Brain microvascular endothelial cell (primary cell): ENCODE data around the gene CRYBG3.

Experiments used
- DNase-seq: peaks from one replicate; pipeline ENCODE4 v3.0.0-alpha.2; 2020
- H3K27ac ChIP-seq: fragments of 250-450 bp; sonication (Bioruptor Pico); 2 replicates; pipeline ENCODE4 v1.5.1; 2020; ENCODE audit warnings: mild to moderate bottlenecking, moderate library complexity
- H3K27me3 ChIP-seq: fragments of 250-450 bp; sonication (Bioruptor Pico); replicated peaks from 2 replicates; pipeline ENCODE4 v1.5.1; 2020; ENCODE audit warnings: mild to moderate bottlenecking
- H3K36me3 ChIP-seq: fragments of 250-450 bp; sonication (Bioruptor Pico); replicated peaks from 2 replicates; pipeline ENCODE4 v1.5.1; 2020; ENCODE audit warnings: mild to moderate bottlenecking
- H3K4me3 ChIP-seq: 2 replicates; pipeline ENCODE4 v1.5.1; 2011; ENCODE audit warnings: low read depth, mild to moderate bottlenecking, control low read depth, low read length, moderate library complexity
- in situ Hi-C: cut with HindIII; loops from 2 replicates; pipeline ENCODE4 v1.10.0; 2017; ENCODE audit warnings: low sequenced_read_pairs, low pct_ligation_motif_present
- TF ChIP-seq, protein P1 (sequence below): IDR thresholded peaks from 2 replicates; pipeline ENCODE4 v1.5.1; 2011; ENCODE audit warnings: low read depth, mild to moderate bottlenecking, moderate library complexity, low read length, control low read depth, inconsistent platforms; ENCODE audit errors: missing control alignments

Gene CRYBG3

DNA sequence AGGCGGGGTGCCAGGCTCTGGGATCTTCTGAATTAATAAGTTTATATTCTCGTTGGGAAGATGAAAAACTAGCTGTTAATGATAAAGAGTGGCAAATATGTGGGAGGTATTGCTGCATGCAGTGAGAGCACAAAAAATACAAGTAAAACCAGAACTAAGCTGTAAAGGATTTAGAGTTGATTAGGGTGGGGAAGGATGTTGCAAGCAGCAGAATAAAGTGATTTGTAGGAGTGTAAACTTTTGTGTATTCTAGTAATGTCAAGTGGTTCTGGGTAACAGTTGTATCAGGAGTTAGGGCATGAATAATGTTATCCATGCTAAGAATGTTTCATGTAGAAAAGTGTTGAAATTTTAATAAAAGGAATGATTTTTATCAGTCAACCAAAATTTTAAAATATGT, 18.1 kb downstream of the CRYBG3 start:
- H3K27ac ChIP-seq: no peak overlapping the region
- DNase-seq: no peak
- in situ Hi-C loops: no loop called here
- no peak overlapping the region for H3K4me3 ChIP-seq
- H3K36me3 ChIP-seq: no peaks in the 10 kb centered on the region
- no peaks in the 10 kb centered on the region for H3K27me3 ChIP-seq
- TF ChIP-seq, protein P1, sequence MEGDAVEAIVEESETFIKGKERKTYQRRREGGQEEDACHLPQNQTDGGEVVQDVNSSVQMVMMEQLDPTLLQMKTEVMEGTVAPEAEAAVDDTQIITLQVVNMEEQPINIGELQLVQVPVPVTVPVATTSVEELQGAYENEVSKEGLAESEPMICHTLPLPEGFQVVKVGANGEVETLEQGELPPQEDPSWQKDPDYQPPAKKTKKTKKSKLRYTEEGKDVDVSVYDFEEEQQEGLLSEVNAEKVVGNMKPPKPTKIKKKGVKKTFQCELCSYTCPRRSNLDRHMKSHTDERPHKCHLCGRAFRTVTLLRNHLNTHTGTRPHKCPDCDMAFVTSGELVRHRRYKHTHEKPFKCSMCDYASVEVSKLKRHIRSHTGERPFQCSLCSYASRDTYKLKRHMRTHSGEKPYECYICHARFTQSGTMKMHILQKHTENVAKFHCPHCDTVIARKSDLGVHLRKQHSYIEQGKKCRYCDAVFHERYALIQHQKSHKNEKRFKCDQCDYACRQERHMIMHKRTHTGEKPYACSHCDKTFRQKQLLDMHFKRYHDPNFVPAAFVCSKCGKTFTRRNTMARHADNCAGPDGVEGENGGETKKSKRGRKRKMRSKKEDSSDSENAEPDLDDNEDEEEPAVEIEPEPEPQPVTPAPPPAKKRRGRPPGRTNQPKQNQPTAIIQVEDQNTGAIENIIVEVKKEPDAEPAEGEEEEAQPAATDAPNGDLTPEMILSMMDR: no peak

DNA sequence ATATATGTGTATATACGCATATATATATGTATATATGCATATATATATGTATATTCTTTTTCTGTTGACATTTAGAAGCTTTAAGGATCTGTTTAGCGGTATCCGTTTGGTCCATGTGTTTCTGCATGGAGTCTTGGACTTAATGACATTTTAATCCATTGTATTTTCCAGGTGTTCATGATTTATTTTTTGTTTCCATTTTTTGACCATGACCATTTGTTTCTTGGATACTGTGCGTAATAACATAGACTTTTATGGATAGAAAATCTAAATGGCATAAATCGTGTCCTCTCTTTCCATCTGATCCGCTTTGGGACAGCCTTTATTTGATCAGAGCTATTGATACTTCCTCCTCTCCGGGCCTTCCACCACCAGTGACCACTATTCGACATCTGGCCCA, 19.5 kb downstream of the CRYBG3 start:
- no peak for DNase-seq
- in situ Hi-C loops: no loop called here
- no peaks in the 10 kb centered on the region for H3K27me3 ChIP-seq
- no peak overlapping the region for H3K4me3 ChIP-seq
- H3K27ac ChIP-seq: no peak overlapping the region
- TF ChIP-seq, protein P1: no peak
- H3K36me3 ChIP-seq: no peaks in the 10 kb centered on the region

DNA sequence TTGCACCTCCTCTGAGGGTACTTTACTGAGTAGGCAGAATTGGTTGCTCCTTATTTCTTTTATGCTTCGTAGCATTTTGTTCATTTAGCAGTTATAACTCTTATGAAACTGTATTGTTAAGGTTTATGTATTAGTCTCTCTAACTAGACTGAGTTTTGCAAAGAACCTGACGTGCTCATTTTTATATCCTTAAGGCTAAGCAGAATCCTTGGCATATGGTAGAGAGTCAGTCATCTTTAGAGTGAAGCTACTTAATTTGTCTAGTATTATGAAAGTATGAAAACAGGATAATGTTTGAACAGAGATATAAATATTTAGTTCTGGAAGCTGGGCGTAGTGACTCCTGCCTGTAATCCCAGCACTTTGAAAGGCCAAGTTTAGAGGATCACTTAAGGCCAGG, 20.1 kb downstream of the CRYBG3 start:
- no peak overlapping the region for H3K27ac ChIP-seq
- in situ Hi-C loops: no loop called here
- TF ChIP-seq, protein P1: no peak
- no peaks in the 10 kb centered on the region for H3K36me3 ChIP-seq
- DNase-seq: no peak
- H3K4me3 ChIP-seq: no peak overlapping the region
- no peaks in the 10 kb centered on the region for H3K27me3 ChIP-seq

DNA sequence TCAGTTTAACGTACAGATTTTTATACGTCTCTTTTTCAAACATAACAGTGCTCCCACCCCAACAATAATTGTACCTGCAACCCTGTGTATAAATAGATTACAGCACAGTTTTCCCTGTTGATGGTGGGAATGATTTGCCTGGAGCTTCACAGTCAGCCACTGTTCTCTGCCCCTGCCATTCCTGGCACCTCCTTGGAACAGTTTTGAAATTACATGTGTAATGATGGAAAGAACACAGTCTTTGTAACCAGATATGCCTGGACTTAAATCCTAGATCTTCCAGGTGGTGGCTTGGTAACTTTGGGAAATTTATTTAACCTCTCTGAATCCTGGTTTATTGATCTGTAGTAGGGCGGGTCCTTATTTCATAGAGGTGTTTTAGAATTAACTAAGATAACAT, 27.0 kb downstream of the CRYBG3 start:
- no peaks in the 10 kb centered on the region for H3K36me3 ChIP-seq
- H3K27me3 ChIP-seq: no peaks in the 10 kb centered on the region
- in situ Hi-C loops: no loop called here
- TF ChIP-seq, protein P1: no peak
- H3K4me3 ChIP-seq: no peak overlapping the region
- DNase-seq: no peak
- H3K27ac ChIP-seq: no peak overlapping the region

DNA sequence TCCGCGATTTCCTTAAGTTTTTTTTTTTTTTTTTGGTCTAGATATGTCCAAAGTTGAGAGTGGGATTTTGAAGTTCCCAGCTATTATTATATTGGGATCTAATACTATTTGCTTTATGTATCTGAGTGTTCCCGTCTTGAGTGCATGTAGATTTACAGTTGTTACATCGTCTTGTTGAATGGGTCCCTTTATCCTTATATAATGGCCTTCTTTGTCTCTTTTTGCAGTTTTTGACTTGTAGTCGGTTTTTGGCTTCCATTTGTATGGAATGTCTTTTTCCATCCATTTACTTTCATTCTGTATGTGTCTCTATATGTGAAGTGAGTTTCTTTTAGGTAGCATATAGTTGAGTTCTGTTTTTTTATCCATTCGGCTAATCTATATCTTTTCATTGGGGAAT, 35.6 kb downstream of the CRYBG3 start:
- TF ChIP-seq, protein P1: no peak
- H3K27ac ChIP-seq: no peak overlapping the region
- H3K4me3 ChIP-seq: no peak overlapping the region
- no peaks in the 10 kb centered on the region for H3K27me3 ChIP-seq
- DNase-seq: no peak
- in situ Hi-C loops: no loop called here
- no peaks in the 10 kb centered on the region for H3K36me3 ChIP-seq

DNA sequence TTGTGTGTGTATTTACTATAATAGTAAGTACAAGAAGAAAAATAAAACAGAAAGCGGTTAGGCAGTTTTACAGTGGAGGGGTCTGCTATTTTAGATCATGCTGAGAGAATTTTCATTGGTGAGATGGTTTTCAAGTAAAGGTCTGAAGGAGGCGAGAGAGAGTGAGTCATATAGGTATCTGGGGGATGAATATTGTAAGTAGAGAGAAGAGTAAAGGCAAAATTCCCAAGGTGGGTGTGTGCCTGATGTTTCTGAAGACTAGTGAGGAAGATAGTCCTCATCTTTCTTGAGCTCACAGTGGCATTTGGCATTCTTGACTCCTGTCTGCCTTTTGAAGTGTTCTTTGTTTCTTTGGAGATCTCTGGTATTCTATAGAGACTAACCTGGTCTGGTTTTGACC, 38.6 kb downstream of the CRYBG3 start:
- TF ChIP-seq, protein P1: no peak
- Histone ChIP-seq H3K36me3 (no peaks in the 10 kb centered on the region), H3K4me3 (no peak overlapping the region), H3K27ac (no peak overlapping the region), H3K27me3 (no peaks in the 10 kb centered on the region)
- DNase-seq: no peak
- in situ Hi-C loops: no loop called here
